Bronchial epithelial cell (primary cell): ENCODE data around the gene KCNMB1. TPM values are rescaled to one million over a fixed set of nuclear protein-coding genes. Genes with fewer than 3 reads are reported as not detected.

ENCODE experiments used
- DNase-seq: peaks from one replicate; pipeline ENCODE4 v3.0.0-alpha.2; 2010; ENCODE audit warnings: low read depth
- FAIRE-seq: peaks from 2 replicates; lab custom pipeline; 2011; peaks lifted over from hg19 to GRCh38; lab: Jason Lieb, UNC
- H3K27me3 ChIP-seq: 2 replicates; pipeline ENCODE4 v1.5.1; 2011; ENCODE audit warnings: low read length; ENCODE audit not compliant: control insufficient read depth, insufficient read depth
- H3K36me3 ChIP-seq: 2 replicates; pipeline ENCODE4 v1.5.1; 2011; ENCODE audit warnings: low read length; ENCODE audit not compliant: control insufficient read depth, insufficient read depth
- H3K4me3 ChIP-seq: 2 replicates; pipeline ENCODE4 v1.5.1; 2011; ENCODE audit warnings: mild to moderate bottlenecking, low read depth, low read length, control low read depth
- total RNA-seq: library from RNA; depleted of rRNA; stranded (reverse); fragments of >200 nt; gene quantifications from 2 replicates; pipeline ENCODE4 v1.2.1, GENCODE V29; 2014
- TF ChIP-seq, protein P1 (sequence below): IDR thresholded peaks from 2 replicates; pipeline ENCODE4 v1.5.1; 2011; ENCODE audit warnings: mild to moderate bottlenecking, moderate library complexity, low read length, control low read depth, inconsistent platforms; ENCODE audit not compliant: insufficient read depth, severe bottlenecking

The KCNMB1 gene
- total RNA-seq, 1 donor from 2014 or later, result not detected

DNA sequence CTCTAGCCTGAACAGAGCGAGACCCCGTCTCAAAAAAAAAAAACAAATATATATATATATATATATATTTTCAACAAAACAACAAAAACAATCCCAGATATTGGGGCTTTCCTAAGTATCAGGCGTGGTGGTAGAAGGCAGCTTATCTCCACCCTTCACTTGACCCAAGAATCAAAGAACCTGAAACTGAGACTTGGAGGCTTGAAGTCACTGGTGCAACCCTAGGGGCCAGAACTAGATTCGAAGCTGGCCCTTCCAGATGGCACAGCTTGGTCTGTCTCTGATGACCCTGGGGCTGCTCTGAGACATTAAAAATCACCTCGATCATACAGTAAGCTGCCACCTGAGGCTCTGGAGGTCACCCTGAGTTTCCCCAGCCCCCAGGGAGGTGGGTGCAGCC is 1.3 kb upstream of the KCNMB1 start:
- FAIRE-seq (no peak), DNase-seq (no peak)
- Histone ChIP-seq H3K4me3 (no peak overlapping the region), H3K27me3 (no peaks in the 10 kb centered on the region), H3K36me3 (no peaks in the 10 kb centered on the region)
- TF ChIP-seq, protein P1, sequence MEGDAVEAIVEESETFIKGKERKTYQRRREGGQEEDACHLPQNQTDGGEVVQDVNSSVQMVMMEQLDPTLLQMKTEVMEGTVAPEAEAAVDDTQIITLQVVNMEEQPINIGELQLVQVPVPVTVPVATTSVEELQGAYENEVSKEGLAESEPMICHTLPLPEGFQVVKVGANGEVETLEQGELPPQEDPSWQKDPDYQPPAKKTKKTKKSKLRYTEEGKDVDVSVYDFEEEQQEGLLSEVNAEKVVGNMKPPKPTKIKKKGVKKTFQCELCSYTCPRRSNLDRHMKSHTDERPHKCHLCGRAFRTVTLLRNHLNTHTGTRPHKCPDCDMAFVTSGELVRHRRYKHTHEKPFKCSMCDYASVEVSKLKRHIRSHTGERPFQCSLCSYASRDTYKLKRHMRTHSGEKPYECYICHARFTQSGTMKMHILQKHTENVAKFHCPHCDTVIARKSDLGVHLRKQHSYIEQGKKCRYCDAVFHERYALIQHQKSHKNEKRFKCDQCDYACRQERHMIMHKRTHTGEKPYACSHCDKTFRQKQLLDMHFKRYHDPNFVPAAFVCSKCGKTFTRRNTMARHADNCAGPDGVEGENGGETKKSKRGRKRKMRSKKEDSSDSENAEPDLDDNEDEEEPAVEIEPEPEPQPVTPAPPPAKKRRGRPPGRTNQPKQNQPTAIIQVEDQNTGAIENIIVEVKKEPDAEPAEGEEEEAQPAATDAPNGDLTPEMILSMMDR, result no peak

DNA sequence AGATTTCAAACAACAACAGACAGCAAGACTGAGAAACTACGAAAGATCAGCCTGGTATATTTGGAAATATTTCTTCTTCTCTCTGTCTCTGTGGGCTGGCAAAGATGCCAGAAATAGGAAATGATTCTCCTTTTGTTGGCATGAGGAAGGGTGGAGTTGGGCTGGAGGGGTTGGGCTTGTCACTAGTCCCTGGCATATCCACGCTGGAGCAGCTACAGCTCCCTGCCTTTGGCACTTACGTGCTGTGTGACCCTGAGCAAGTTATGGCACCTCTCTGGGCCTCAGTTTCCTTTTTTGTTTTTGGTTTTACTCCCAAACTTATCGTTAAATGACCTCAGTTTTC is 354 bp upstream of the KCNMB1 start:
- TF ChIP-seq, protein P1, result no peak
- H3K36me3 ChIP-seq, result no peaks in the 10 kb centered on the region
- DNase-seq (no peak), FAIRE-seq (no peak)
- H3K4me3 ChIP-seq, result no peak overlapping the region
- H3K27me3 ChIP-seq, result no peaks in the 10 kb centered on the region

DNA sequence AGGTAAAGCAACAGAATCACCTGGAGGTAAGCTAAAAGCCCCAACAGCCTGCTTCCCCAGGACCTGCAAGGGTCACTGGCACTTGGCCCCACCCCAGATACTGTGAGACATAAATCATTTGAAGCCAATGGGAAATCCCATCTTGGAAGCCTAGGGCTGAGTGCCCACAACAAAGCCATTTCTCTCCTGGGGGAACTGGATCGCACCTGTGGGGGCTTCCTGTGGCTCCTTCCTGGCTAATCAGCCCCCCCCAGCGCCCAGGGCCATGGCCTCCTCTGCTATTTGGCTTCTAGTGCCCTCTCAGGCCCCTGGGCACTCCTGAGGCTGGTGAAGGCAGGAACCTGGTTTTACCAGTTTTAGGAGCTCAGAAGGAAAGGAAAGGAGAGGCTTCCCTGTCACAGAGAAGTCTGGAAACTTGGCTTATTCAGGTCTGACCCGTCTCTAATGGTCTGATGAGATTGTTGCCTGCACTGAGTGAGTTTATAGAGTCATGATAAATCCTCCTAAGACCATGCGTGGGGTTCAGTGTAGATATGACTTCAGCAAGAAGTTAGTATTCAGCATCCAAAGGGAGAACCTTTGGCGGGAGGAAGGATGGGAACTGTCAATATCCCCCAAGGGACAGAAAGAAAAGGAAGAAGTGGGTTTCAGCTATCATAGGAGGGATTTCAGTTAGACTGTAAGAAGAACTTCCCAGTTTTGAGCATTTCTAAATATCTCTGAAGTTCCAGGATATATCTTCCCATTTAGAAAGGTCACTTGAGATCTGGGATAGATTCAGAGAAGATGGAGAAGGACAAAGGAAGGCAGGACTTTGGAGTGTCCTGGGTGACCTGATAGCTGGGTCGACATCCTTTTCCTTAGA is 1.2 kb downstream of the KCNMB1 start:
- H3K36me3 ChIP-seq, result no peaks in the 10 kb centered on the region
- no peak overlapping the region for H3K4me3 ChIP-seq
- TF ChIP-seq, protein P1, result no peak
- H3K27me3 ChIP-seq, result no peaks in the 10 kb centered on the region
- no peak for DNase-seq
- FAIRE-seq, result peak; percentile 18

DNA sequence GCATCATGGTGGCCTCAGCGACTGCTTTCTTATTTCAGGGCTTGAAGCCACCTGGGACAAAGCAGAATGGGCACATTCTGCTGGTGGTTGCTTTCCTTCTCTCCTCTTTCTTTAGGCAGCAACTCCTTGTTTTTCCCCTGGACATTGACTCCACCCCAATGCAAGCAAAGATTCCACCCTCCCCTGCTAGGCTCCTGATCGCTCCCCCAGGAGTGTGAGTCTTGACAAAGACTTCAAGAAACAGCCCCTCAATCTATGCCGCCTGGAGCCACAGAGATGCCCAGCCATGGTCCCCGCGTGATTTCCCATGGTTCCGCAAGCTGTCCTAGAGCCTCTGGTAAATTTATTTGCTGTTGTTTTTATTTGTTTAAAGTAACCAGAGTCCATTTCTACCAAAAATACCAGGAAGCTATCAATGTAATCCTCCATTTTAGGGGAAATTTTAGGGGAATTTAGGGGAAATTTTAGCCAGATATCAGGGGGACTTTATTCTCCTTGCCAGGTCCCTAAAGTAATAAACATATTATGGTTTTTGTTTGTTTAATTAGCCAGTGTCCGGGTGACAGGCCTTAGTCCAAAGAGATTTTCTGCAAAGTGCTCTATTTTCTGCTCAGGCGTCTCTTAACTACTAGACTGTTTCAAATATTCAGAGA is 2.3 kb downstream of the KCNMB1 start:
- no peaks in the 10 kb centered on the region for H3K36me3 ChIP-seq
- H3K4me3 ChIP-seq, result no peak overlapping the region
- TF ChIP-seq, protein P1, result no peak
- FAIRE-seq (no peak), DNase-seq (no peak)
- no peaks in the 10 kb centered on the region for H3K27me3 ChIP-seq

DNA sequence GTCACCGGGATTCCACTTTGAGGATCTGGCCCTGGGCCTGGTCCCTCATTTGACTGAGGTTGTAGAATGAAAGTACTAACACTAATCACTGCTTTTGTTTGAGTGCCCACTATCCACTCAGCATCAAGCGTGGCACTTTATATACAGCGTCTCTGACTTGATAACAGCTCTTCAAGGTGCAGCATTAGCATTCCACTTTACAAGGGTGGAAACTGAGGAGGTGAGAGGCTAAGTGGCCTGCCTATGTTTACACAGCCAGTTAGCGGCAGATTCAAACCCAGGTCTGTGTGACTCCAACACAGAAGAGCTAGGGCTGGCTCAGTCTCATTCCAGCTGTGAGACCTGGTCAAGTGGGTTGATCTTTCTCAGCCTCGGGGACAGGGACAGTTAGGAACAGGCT is 5.9 kb downstream of the KCNMB1 start:
- FAIRE-seq (no peak), DNase-seq (no peak)
- H3K27me3 ChIP-seq, result no peaks in the 10 kb centered on the region
- H3K36me3 ChIP-seq, result no peaks in the 10 kb centered on the region
- H3K4me3 ChIP-seq, result no peak overlapping the region
- TF ChIP-seq, protein P1, result no peak
